ENCODE data around the gene RASGRF1. TPM values are rescaled to one million over a fixed set of nuclear protein-coding genes. Genes with fewer than 3 reads are reported as not detected.

The RASGRF1 gene
- total RNA-seq, 1 donor from 2014 or later: under 0.01 TPM

GRCh38 chr15:79078763-79079410 lies 11.7 kb downstream of the RASGRF1 start:
- DNase-seq (ENCODE audit: low read depth) (no peak), FAIRE-seq (no peak)
- H3K27me3 ChIP-seq (ENCODE audit: control insufficient read depth, insufficient read depth, low read length): peaks cover 2% of the 10 kb centered on the region

DNA sequence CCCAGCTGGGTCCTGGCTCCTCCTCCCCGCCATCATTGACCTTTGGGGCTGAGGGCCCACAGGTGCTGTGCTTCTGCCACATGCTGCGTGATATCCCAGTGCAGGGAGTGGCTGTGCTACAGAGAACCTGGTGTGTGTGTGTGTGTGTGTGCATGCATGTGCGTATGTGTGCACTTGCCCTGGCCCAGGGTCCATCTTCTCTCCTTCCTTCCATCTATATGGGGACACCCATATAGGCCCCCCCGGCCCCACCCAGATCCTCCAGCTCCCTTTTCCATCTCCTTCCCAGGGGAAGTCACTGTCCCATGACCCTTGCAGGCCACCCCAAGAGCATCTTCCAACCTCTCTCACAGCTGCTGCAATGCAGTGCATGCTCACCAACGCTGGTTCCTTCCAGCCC lies 12.6 kb downstream of the RASGRF1 start:
- Histone ChIP-seq H3K36me3 (ENCODE audit: control insufficient read depth, insufficient read depth, low read length) (no peaks in the 10 kb centered on the region), H3K27me3 (ENCODE audit: control insufficient read depth, insufficient read depth, low read length) (no peaks in the 10 kb centered on the region), H3K4me3 (ENCODE audit: low read depth, low read length) (no peak overlapping the region)
- no peak for DNase-seq (ENCODE audit: low read depth)
- no peak for FAIRE-seq
- TF ChIP-seq, protein P1, sequence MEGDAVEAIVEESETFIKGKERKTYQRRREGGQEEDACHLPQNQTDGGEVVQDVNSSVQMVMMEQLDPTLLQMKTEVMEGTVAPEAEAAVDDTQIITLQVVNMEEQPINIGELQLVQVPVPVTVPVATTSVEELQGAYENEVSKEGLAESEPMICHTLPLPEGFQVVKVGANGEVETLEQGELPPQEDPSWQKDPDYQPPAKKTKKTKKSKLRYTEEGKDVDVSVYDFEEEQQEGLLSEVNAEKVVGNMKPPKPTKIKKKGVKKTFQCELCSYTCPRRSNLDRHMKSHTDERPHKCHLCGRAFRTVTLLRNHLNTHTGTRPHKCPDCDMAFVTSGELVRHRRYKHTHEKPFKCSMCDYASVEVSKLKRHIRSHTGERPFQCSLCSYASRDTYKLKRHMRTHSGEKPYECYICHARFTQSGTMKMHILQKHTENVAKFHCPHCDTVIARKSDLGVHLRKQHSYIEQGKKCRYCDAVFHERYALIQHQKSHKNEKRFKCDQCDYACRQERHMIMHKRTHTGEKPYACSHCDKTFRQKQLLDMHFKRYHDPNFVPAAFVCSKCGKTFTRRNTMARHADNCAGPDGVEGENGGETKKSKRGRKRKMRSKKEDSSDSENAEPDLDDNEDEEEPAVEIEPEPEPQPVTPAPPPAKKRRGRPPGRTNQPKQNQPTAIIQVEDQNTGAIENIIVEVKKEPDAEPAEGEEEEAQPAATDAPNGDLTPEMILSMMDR (IDR thresholded peaks at IDR 0.05; ENCODE audit: insufficient read depth, low read length, severe bottlenecking): no peak

More at GRCh38 chr15:79078763-79079410, 11.7 kb downstream of the RASGRF1 start:
- Histone ChIP-seq H3K36me3 (ENCODE audit: control insufficient read depth, insufficient read depth, low read length) (no peaks in the 10 kb centered on the region), H3K4me3 (ENCODE audit: low read depth, low read length) (no peak overlapping the region)
- TF ChIP-seq, protein P1 (IDR thresholded peaks at IDR 0.05; ENCODE audit: insufficient read depth, low read length, severe bottlenecking): no peak

DNA sequence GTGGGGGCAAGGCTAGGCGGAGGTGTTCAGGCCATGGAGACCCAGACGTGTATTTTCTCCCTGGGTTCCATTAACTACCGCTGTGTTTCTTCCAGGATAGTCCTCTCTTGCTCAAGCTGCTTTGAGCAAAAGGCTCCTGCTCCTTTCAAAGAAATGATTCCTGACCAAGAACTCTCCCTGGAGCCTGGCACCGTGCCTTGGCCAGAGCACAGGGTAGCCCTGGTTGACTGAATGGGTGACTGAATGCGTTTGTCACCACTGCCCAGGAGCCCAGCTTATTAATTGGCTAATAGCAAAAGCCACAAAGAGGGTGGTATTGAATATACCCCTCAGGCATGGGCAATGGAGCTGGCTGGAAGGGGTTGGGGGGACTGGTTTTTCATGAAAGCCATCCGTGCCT lies 13.9 kb downstream of the RASGRF1 start:
- no peak for DNase-seq (ENCODE audit: low read depth)

GRCh38 chr15:79075256-79075655 lies 15.3 kb downstream of the RASGRF1 start:
- no peaks in the 10 kb centered on the region for H3K27me3 ChIP-seq (ENCODE audit: control insufficient read depth, insufficient read depth, low read length)
- no peak for FAIRE-seq
- TF ChIP-seq, protein P1 (IDR thresholded peaks at IDR 0.05; ENCODE audit: insufficient read depth, low read length, severe bottlenecking): no peak
- no peak for DNase-seq (ENCODE audit: low read depth)
- H3K4me3 ChIP-seq (ENCODE audit: low read depth, low read length): no peak overlapping the region
- H3K36me3 ChIP-seq (ENCODE audit: control insufficient read depth, insufficient read depth, low read length): no peaks in the 10 kb centered on the region

More for the DNA sequence above, 13.9 kb downstream of the RASGRF1 start:
- TF ChIP-seq, protein P1 (IDR thresholded peaks at IDR 0.05; ENCODE audit: insufficient read depth, low read length, severe bottlenecking): no peak
- H3K36me3 ChIP-seq (ENCODE audit: control insufficient read depth, insufficient read depth, low read length): no peaks in the 10 kb centered on the region
- no peak overlapping the region for H3K4me3 ChIP-seq (ENCODE audit: low read depth, low read length)
- FAIRE-seq: no peak
- H3K27me3 ChIP-seq (ENCODE audit: control insufficient read depth, insufficient read depth, low read length): no peaks in the 10 kb centered on the region

GRCh38 chr15:79073336-79073735 lies 17.2 kb downstream of the RASGRF1 start:
- no peak overlapping the region for H3K4me3 ChIP-seq (ENCODE audit: low read depth, low read length)
- no peaks in the 10 kb centered on the region for H3K36me3 ChIP-seq (ENCODE audit: control insufficient read depth, insufficient read depth, low read length)
- no peaks in the 10 kb centered on the region for H3K27me3 ChIP-seq (ENCODE audit: control insufficient read depth, insufficient read depth, low read length)
- no peak for DNase-seq (ENCODE audit: low read depth)
- TF ChIP-seq, protein P1 (IDR thresholded peaks at IDR 0.05; ENCODE audit: insufficient read depth, low read length, severe bottlenecking): no peak
- FAIRE-seq: no peak

DNA sequence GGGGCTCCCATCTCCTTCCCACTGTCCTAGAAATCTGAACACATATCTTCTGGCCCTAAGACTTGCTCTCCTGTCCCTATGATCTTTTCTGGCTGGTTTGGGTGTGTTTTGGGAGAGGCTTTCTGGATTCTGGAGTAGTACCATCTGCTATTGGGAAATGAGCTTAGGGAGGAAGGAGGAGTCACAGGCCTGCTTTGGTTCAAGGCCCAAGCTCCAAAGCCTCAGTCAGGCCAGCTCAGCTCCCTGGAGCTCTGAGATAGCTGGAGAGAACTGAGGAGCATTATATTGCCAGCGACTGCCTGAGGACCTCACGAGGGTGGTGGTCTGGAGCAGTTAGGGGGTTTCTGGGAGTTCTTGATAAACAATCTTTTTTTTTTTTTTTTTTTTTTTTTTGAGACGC lies 18.7 kb downstream of the RASGRF1 start:
- no peak for FAIRE-seq
- H3K36me3 ChIP-seq (ENCODE audit: control insufficient read depth, insufficient read depth, low read length): no peaks in the 10 kb centered on the region
- no peaks in the 10 kb centered on the region for H3K27me3 ChIP-seq (ENCODE audit: control insufficient read depth, insufficient read depth, low read length)
- no peak for DNase-seq (ENCODE audit: low read depth)
- TF ChIP-seq, protein P1 (IDR thresholded peaks at IDR 0.05; ENCODE audit: insufficient read depth, low read length, severe bottlenecking): no peak
- H3K4me3 ChIP-seq (ENCODE audit: low read depth, low read length): no peak overlapping the region

Measured in bronchial epithelial cell (primary cell).